Liver (tissue), 3 donors: ENCODE results near the gene IFNG-AS1.

Source experiments
- EGR1 ChIP-seq, 2 donors: IDR thresholded peaks; 2 replicates each; pipeline ENCODE4 v1.6.1; 2016 to 2018; ENCODE audit warnings: antibody characterized with exemption in 2 of 2, low read depth in 2 of 2
- GABPA ChIP-seq, 2 donors: IDR thresholded peaks in 1 of 2; conservative IDR thresholded peaks in 1 of 2; 2 replicates each; pipeline ENCODE4 v1.6.1; 2016; ENCODE audit warnings: antibody characterized with exemption in 2 of 2, mild to moderate bottlenecking in 1 of 2, moderate library complexity in 1 of 2
- NR2F2 ChIP-seq: IDR thresholded peaks from 2 replicates; pipeline ENCODE4 v1.6.1; 2016; ENCODE audit warnings: antibody characterized with exemption
- SP1 ChIP-seq: IDR thresholded peaks from 2 replicates; pipeline ENCODE4 v1.6.1; 2018; ENCODE audit warnings: antibody characterized with exemption, mild to moderate bottlenecking
- TAF1 ChIP-seq: conservative IDR thresholded peaks from 2 replicates; pipeline ENCODE4 v1.6.1; 2016; ENCODE audit warnings: antibody characterized with exemption, mild to moderate bottlenecking
- TF ChIP-seq, protein P1 (sequence below): fragments of 150-350 bp; IDR thresholded peaks from 2 replicates; pipeline ENCODE4 v1.5.1; 2017; ENCODE audit warnings: improper control_type of control experiment, low read depth, low read length; ENCODE audit not compliant: missing input control
- TF ChIP-seq, protein P2 (sequence below): IDR thresholded peaks from 2 replicates; pipeline ENCODE4 v1.6.1; 2016; ENCODE audit warnings: antibody characterized with exemption, mild to moderate bottlenecking
- TF ChIP-seq, protein P3 (sequence below): IDR thresholded peaks from 2 replicates; pipeline ENCODE4 v1.6.1; 2016; ENCODE audit warnings: antibody characterized with exemption
- TF ChIP-seq, protein P4 (sequence below): IDR thresholded peaks from 2 replicates; pipeline ENCODE4 v1.6.1; 2016; ENCODE audit warnings: antibody characterized with exemption
- donor health status: healthy.
- donor health status: healthy.

DNA sequence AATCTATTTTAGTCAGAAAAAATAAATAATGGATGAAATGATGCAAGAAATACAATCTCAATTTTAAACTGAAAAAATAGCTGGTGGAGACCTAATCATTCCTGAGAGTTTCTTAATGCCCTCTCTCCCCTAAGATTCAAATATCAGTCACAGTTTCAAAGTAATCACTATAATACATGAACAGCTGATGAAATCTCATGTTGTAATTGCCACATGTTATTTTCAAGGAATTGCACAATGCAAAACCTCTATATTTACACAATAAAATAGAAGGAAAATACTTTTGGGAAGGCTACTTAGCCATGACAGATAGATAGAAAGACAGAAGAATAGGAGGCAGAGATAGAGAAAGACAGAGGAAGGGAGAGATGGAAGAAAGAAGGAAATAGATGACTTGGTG is 18.2 kb downstream of the IFNG-AS1 start:
- TF ChIP-seq, protein P1, sequence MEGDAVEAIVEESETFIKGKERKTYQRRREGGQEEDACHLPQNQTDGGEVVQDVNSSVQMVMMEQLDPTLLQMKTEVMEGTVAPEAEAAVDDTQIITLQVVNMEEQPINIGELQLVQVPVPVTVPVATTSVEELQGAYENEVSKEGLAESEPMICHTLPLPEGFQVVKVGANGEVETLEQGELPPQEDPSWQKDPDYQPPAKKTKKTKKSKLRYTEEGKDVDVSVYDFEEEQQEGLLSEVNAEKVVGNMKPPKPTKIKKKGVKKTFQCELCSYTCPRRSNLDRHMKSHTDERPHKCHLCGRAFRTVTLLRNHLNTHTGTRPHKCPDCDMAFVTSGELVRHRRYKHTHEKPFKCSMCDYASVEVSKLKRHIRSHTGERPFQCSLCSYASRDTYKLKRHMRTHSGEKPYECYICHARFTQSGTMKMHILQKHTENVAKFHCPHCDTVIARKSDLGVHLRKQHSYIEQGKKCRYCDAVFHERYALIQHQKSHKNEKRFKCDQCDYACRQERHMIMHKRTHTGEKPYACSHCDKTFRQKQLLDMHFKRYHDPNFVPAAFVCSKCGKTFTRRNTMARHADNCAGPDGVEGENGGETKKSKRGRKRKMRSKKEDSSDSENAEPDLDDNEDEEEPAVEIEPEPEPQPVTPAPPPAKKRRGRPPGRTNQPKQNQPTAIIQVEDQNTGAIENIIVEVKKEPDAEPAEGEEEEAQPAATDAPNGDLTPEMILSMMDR: no peak
- TF ChIP-seq, protein P2, sequence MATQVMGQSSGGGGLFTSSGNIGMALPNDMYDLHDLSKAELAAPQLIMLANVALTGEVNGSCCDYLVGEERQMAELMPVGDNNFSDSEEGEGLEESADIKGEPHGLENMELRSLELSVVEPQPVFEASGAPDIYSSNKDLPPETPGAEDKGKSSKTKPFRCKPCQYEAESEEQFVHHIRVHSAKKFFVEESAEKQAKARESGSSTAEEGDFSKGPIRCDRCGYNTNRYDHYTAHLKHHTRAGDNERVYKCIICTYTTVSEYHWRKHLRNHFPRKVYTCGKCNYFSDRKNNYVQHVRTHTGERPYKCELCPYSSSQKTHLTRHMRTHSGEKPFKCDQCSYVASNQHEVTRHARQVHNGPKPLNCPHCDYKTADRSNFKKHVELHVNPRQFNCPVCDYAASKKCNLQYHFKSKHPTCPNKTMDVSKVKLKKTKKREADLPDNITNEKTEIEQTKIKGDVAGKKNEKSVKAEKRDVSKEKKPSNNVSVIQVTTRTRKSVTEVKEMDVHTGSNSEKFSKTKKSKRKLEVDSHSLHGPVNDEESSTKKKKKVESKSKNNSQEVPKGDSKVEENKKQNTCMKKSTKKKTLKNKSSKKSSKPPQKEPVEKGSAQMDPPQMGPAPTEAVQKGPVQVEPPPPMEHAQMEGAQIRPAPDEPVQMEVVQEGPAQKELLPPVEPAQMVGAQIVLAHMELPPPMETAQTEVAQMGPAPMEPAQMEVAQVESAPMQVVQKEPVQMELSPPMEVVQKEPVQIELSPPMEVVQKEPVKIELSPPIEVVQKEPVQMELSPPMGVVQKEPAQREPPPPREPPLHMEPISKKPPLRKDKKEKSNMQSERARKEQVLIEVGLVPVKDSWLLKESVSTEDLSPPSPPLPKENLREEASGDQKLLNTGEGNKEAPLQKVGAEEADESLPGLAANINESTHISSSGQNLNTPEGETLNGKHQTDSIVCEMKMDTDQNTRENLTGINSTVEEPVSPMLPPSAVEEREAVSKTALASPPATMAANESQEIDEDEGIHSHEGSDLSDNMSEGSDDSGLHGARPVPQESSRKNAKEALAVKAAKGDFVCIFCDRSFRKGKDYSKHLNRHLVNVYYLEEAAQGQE: no peak
- TF ChIP-seq, protein P3, sequence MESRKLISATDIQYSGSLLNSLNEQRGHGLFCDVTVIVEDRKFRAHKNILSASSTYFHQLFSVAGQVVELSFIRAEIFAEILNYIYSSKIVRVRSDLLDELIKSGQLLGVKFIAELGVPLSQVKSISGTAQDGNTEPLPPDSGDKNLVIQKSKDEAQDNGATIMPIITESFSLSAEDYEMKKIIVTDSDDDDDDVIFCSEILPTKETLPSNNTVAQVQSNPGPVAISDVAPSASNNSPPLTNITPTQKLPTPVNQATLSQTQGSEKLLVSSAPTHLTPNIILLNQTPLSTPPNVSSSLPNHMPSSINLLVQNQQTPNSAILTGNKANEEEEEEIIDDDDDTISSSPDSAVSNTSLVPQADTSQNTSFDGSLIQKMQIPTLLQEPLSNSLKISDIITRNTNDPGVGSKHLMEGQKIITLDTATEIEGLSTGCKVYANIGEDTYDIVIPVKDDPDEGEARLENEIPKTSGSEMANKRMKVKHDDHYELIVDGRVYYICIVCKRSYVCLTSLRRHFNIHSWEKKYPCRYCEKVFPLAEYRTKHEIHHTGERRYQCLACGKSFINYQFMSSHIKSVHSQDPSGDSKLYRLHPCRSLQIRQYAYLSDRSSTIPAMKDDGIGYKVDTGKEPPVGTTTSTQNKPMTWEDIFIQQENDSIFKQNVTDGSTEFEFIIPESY: no peak
- TF ChIP-seq NR2F2 (no peak), EGR1 (IDR thresholded peaks at IDR 0.05; ENCODE audit: low read depth in 2 of 2) (no peak), TAF1 (no peak), SP1 (no peak), GABPA (IDR thresholded peaks at IDR 0.05 in 1 of 2, conservative IDR thresholded peaks at IDR 0.05 in 1 of 2) (no peak)
- TF ChIP-seq, protein P4, sequence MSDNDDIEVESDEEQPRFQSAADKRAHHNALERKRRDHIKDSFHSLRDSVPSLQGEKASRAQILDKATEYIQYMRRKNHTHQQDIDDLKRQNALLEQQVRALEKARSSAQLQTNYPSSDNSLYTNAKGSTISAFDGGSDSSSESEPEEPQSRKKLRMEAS: no peak
